Muscle layer of duodenum (tissue), 2 donors: ENCODE data around the gene USP24.

Experiments
- H3K27ac ChIP-seq: one replicate; pipeline ENCODE4 v1.7.0; 2013; ENCODE audit warnings: mild to moderate bottlenecking, low read length
- H3K27me3 ChIP-seq: one replicate; pipeline ENCODE4 v1.7.0; 2013; ENCODE audit warnings: low read depth, mild to moderate bottlenecking, control low read depth, low read length
- H3K36me3 ChIP-seq, 2 donors: one replicate each; pipeline ENCODE4 v1.7.0; 2013; ENCODE audit warnings: low read length in 2 of 2, control low read depth in 1 of 2, mild to moderate bottlenecking in 1 of 2; ENCODE audit not compliant: insufficient read depth in 2 of 2, control insufficient read depth in 1 of 2
- H3K4me1 ChIP-seq, 2 donors: one replicate each; pipeline ENCODE4 v1.7.0; 2013; ENCODE audit warnings: low read length in 2 of 2, mild to moderate bottlenecking in 2 of 2, control low read depth in 1 of 2, moderate library complexity in 1 of 2; ENCODE audit not compliant: insufficient read depth in 2 of 2, control insufficient read depth in 1 of 2
- H3K4me3 ChIP-seq, 2 donors: one replicate each; pipeline ENCODE4 v1.7.0; 2013; ENCODE audit warnings: low read length in 2 of 2, low read depth in 1 of 2, mild to moderate bottlenecking in 1 of 2
- H3K9me3 ChIP-seq, 2 donors: one replicate each; pipeline ENCODE4 v1.7.0; 2013; ENCODE audit warnings: low read length in 2 of 2, control low read depth in 1 of 2, mild to moderate bottlenecking in 1 of 2; ENCODE audit not compliant: control insufficient read depth in 1 of 2
- donor health status: healthy.

Gene USP24

GRCh38 chr1:55246331-55246730 lies 31.2 kb upstream of the USP24 start:
- H3K4me1 ChIP-seq = no peaks in the 10 kb centered on the region
- H3K27me3 ChIP-seq = no peaks in the 10 kb centered on the region
- H3K27ac ChIP-seq = no peak overlapping the region
- H3K9me3 ChIP-seq = no peaks in the 10 kb centered on the region
- no peaks in the 10 kb centered on the region for H3K36me3 ChIP-seq
- no peak overlapping the region for H3K4me3 ChIP-seq

- Histone ChIP-seq H3K4me3 (no peak overlapping the region), H3K9me3 (no peaks in the 10 kb centered on the region), H3K4me1 (no peaks in the 10 kb centered on the region), H3K36me3 (no peaks in the 10 kb centered on the region), H3K27ac (no peak overlapping the region), H3K27me3 (no peaks in the 10 kb centered on the region)
These were observed 30.6 kb upstream of the USP24 start for GRCh38 chr1:55245781-55246180.

- no peak overlapping the region for H3K4me3 ChIP-seq
- no peaks in the 10 kb centered on the region for H3K9me3 ChIP-seq
- H3K4me1 ChIP-seq = no peaks in the 10 kb centered on the region
- no peaks in the 10 kb centered on the region for H3K36me3 ChIP-seq
- H3K27ac ChIP-seq = no peak overlapping the region
- no peaks in the 10 kb centered on the region for H3K27me3 ChIP-seq
These were observed 29.4 kb upstream of the USP24 start for GRCh38 chr1:55244476-55245099.

- Histone ChIP-seq H3K9me3 (no peaks in the 10 kb centered on the region), H3K4me3 (no peak overlapping the region), H3K27ac (no peak overlapping the region), H3K36me3 (no peaks in the 10 kb centered on the region), H3K4me1 (no peaks in the 10 kb centered on the region), H3K27me3 (no peaks in the 10 kb centered on the region)
These were observed 28.5 kb upstream of the USP24 start for GRCh38 chr1:55243655-55244054.

- H3K36me3 ChIP-seq = no peaks in the 10 kb centered on the region
- no peaks in the 10 kb centered on the region for H3K27me3 ChIP-seq
- no peaks in the 10 kb centered on the region for H3K9me3 ChIP-seq
- no peak overlapping the region for H3K4me3 ChIP-seq
- H3K27ac ChIP-seq = no peak overlapping the region
- H3K4me1 ChIP-seq = no peaks in the 10 kb centered on the region
These were observed 24.4 kb upstream of the USP24 start for GRCh38 chr1:55239548-55239947.

- no peaks in the 10 kb centered on the region for H3K4me1 ChIP-seq
- H3K36me3 ChIP-seq = no peaks in the 10 kb centered on the region
- H3K27me3 ChIP-seq = no peaks in the 10 kb centered on the region
- no peak overlapping the region for H3K27ac ChIP-seq
- no peak overlapping the region for H3K4me3 ChIP-seq
- no peaks in the 10 kb centered on the region for H3K9me3 ChIP-seq
These were observed 20.6 kb upstream of the USP24 start for GRCh38 chr1:55235722-55236121.

- Histone ChIP-seq H3K27me3 (no peaks in the 10 kb centered on the region), H3K4me1 (no peaks in the 10 kb centered on the region), H3K9me3 (no peaks in the 10 kb centered on the region), H3K4me3 (no peak overlapping the region), H3K36me3 (no peaks in the 10 kb centered on the region), H3K27ac (no peak overlapping the region)
These were observed 18.9 kb upstream of the USP24 start for GRCh38 chr1:55234016-55234415.

GRCh38 chr1:55233145-55233777 lies 18.1 kb upstream of the USP24 start:
- H3K4me3 ChIP-seq = no peak overlapping the region
- no peaks in the 10 kb centered on the region for H3K27me3 ChIP-seq
- H3K9me3 ChIP-seq = no peaks in the 10 kb centered on the region
- no peaks in the 10 kb centered on the region for H3K36me3 ChIP-seq
- H3K27ac ChIP-seq = no peak overlapping the region
- no peaks in the 10 kb centered on the region for H3K4me1 ChIP-seq

GRCh38 chr1:55232448-55233144 lies 17.4 kb upstream of the USP24 start:
- no peak overlapping the region for H3K27ac ChIP-seq
- no peaks in the 10 kb centered on the region for H3K9me3 ChIP-seq
- no peaks in the 10 kb centered on the region for H3K4me1 ChIP-seq
- H3K4me3 ChIP-seq = no peak overlapping the region
- no peaks in the 10 kb centered on the region for H3K36me3 ChIP-seq
- H3K27me3 ChIP-seq = no peaks in the 10 kb centered on the region

GRCh38 chr1:55231745-55232144 lies 16.6 kb upstream of the USP24 start:
- Histone ChIP-seq H3K4me3 (no peak overlapping the region), H3K9me3 (no peaks in the 10 kb centered on the region), H3K4me1 (no peaks in the 10 kb centered on the region), H3K27me3 (no peaks in the 10 kb centered on the region), H3K36me3 (no peaks in the 10 kb centered on the region), H3K27ac (no peak overlapping the region)

- no peak overlapping the region for H3K27ac ChIP-seq
- no peak overlapping the region for H3K4me3 ChIP-seq
- no peaks in the 10 kb centered on the region for H3K36me3 ChIP-seq
- H3K9me3 ChIP-seq = no peaks in the 10 kb centered on the region
- no peaks in the 10 kb centered on the region for H3K4me1 ChIP-seq
- no peaks in the 10 kb centered on the region for H3K27me3 ChIP-seq
These were observed 15.5 kb upstream of the USP24 start for GRCh38 chr1:55230659-55231058.
